ENCODE measurements around the gene MAPKBP1.

GRCh38 chr15:41795996-41796856, 21.9 kb downstream of the MAPKBP1 start:
- no peak for TF ChIP-seq POLR2AphosphoS5 (IDR thresholded peaks at IDR 0.05; ENCODE audit: low read depth, low read length)
- TF ChIP-seq POLR2A (IDR thresholded peaks at IDR 0.05; ENCODE audit: low read depth, low read length), result no peak
